ENCODE measurements around the gene GPS1.

DNA sequence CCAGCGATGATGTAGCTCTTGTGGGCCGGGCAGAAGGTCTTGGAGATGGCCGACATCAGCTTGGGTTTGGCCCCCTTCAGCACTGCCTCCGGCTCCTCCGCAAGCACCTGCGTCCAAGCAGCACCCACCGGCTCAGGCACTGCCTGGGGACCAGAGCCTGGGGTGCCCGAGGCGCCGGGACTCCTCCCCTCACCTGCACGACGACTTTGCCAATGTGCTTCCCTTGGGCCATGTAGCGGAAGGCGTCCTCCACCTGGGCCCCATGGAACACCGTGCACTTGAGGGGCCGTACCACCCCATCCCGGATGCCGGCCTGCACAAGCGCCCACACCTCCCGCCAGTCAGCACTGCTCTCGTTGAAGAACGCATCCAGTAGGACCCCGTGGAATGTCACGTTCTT lies 31.3 kb downstream of the GPS1 start:
- TF ChIP-seq, protein P1, sequence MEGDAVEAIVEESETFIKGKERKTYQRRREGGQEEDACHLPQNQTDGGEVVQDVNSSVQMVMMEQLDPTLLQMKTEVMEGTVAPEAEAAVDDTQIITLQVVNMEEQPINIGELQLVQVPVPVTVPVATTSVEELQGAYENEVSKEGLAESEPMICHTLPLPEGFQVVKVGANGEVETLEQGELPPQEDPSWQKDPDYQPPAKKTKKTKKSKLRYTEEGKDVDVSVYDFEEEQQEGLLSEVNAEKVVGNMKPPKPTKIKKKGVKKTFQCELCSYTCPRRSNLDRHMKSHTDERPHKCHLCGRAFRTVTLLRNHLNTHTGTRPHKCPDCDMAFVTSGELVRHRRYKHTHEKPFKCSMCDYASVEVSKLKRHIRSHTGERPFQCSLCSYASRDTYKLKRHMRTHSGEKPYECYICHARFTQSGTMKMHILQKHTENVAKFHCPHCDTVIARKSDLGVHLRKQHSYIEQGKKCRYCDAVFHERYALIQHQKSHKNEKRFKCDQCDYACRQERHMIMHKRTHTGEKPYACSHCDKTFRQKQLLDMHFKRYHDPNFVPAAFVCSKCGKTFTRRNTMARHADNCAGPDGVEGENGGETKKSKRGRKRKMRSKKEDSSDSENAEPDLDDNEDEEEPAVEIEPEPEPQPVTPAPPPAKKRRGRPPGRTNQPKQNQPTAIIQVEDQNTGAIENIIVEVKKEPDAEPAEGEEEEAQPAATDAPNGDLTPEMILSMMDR (IDR thresholded peaks at IDR 0.05): no peak
- TF ChIP-seq POLR2A (IDR thresholded peaks at IDR 0.05): no peak

Data from esophagus squamous epithelium (tissue), 4 donors.